ENCODE measurements around the gene MPDU1. TPM values are rescaled to one million over a fixed set of nuclear protein-coding genes. Genes with fewer than 3 reads are reported as not detected.
A peak's percentile ranks its signal among the peaks of the same experiment; 100 is the strongest.

Gene MPDU1
- total RNA-seq, 1 experiment from 2014 or later, result 73.1 TPM

GRCh38 chr17:7634384-7634783 lies 50.7 kb downstream of the MPDU1 start:
- Mint-ChIP-seq H3K4me3 (peak overlapping the region in 1 of 2 experiments; percentile 45; a peak in 1 of 5 replicates), H3K27ac (no peak overlapping the region)
- no peaks in the 10 kb centered on the region for H4K20me1 ChIP-seq (ENCODE audit: control insufficient read depth, insufficient read depth, insufficient read length)

More at GRCh38 chr17:7634384-7634783, 50.7 kb downstream of the MPDU1 start:
- Histone ChIP-seq H3K14ac (ENCODE audit: insufficient read depth, low read length) (no peak overlapping the region), H2AK5ac (ENCODE audit: insufficient read length, low read length) (no peak overlapping the region), H3K27me3 (ENCODE audit: insufficient read depth, low read length) (no peaks in the 10 kb centered on the region), H2BK120ac (ENCODE audit: low read depth, low read length, poor library complexity, severe bottlenecking) (no peak overlapping the region), H2BK12ac (ENCODE audit: insufficient read length, low read depth, low read length) (no peak overlapping the region), H3K79me1 (ENCODE audit: insufficient read depth, low read depth, low read length, poor library complexity, severe bottlenecking) (no peaks in the 10 kb centered on the region), H3K4me2 (ENCODE audit: insufficient read depth, insufficient read length, low read length) (no peak overlapping the region), H3K9ac (ENCODE audit: extremely low read depth, insufficient read length, low read length) (no peak overlapping the region), H2AFZ (ENCODE audit: low read length) (peak overlapping the region; percentile 85), H3T11ph (ENCODE audit: low read length) (no peak overlapping the region), H4K8ac (replicated peaks; ENCODE audit: insufficient read length, low read depth, low read length) (no peak overlapping the region), H2BK20ac (ENCODE audit: low read depth, low read length, poor library complexity, severe bottlenecking) (no peak overlapping the region), H4K5ac (ENCODE audit: insufficient read length, low read depth, low read length) (no peak overlapping the region), H3K56ac (ENCODE audit: insufficient read length, low read depth, low read length) (no peak overlapping the region), H4K91ac (ENCODE audit: insufficient read length, low read depth, low read length) (no peak overlapping the region), H3K4me1 (ENCODE audit: insufficient read depth, low read length) (peaks cover 2% of the 10 kb centered on the region; the same call in 1 of the 2 replicates), H3K18ac (ENCODE audit: insufficient read length, low read depth, low read length) (no peak overlapping the region), H3K23ac (ENCODE audit: insufficient read length, low read depth, low read length) (no peak overlapping the region), H3K9me3 (ENCODE audit: control insufficient read depth, low read depth, low read length) (no peaks in the 10 kb centered on the region), H2BK5ac (ENCODE audit: insufficient read length, low read length) (no peak overlapping the region), H3K27ac (ENCODE audit: insufficient read length, low read depth, low read length) (no peak overlapping the region), H3K79me2 (ENCODE audit: insufficient read depth, low read length) (no peaks in the 10 kb centered on the region), H3K23me2 (ENCODE audit: insufficient read length, low read depth, low read length, poor library complexity, severe bottlenecking) (no peaks in the 10 kb centered on the region), H2BK15ac (ENCODE audit: low read depth, low read length) (no peak overlapping the region), H3K4ac (ENCODE audit: low read depth, low read length) (no peak overlapping the region)
- H3K9me3 Mint-ChIP-seq, result no peaks in the 10 kb centered on the region
- DNase-seq, result peak; percentile 87
- peaks cover 3% of the 10 kb centered on the region; the same call in 1 of the 2 replicates for H3K27me3 Mint-ChIP-seq (ENCODE audit: low read depth)
- WGBS (ENCODE audit: extremely low coverage, insufficient read length, low lambda C conversion rate), result no CpG with 5 or more reads among the region's 5 CpGs
- no peaks in the 10 kb centered on the region for H3K36me3 Mint-ChIP-seq (ENCODE audit: insufficient read depth in 1 of 3, low read depth in 3 of 3)
- peak; percentile 71 for TF ChIP-seq CTCF (conservative IDR thresholded peaks at IDR 0.05)
- H3K4me1 Mint-ChIP-seq, result peaks cover 26 to 38% of the 10 kb centered on the region in 2 experiments
